Stimulated activated CD8-positive, alpha-beta memory T cell treated with anti-CD3 and anti-CD28 coated beads, Interleukin-15, amount 100 ng/mL, for 4 hours (primary cell): Measurements from ENCODE around the gene PARD3.

Source experiments
- DNase-seq, 2 donors: peaks; one replicate each; pipeline ENCODE4 v3.0.0-alpha.2; 2020; ENCODE audit warnings: low read depth in 2 of 2

Gene PARD3

GRCh38 chr10:34824870-34825269 is 9.8 kb upstream of the PARD3 start:
- no peak for DNase-seq

- DNase-seq, result no peak
Measured at GRCh38 chr10:34821587-34822585, 6.8 kb upstream of the PARD3 start.

GRCh38 chr10:34817586-34817985 is 2.5 kb upstream of the PARD3 start:
- no peak for DNase-seq

GRCh38 chr10:34817054-34817453 is 2.0 kb upstream of the PARD3 start:
- DNase-seq, result no peak

- no peak for DNase-seq
Measured at GRCh38 chr10:34816501-34817002, 1.5 kb upstream of the PARD3 start.

GRCh38 chr10:34816085-34816496 is 995 bp upstream of the PARD3 start:
- no peak for DNase-seq

- no peak for DNase-seq
Measured at GRCh38 chr10:34814913-34815184, 247 bp downstream of the PARD3 start.

- no peak for DNase-seq
Measured at GRCh38 chr10:34814223-34814912, 728 bp downstream of the PARD3 start.

- DNase-seq, result no peak
Measured at GRCh38 chr10:34813626-34814222, 1.4 kb downstream of the PARD3 start.

- DNase-seq, result no peak
Measured at GRCh38 chr10:34812771-34813170, 2.3 kb downstream of the PARD3 start.

GRCh38 chr10:34811968-34812514 is 3.1 kb downstream of the PARD3 start:
- no peak for DNase-seq

GRCh38 chr10:34811126-34811967 is 3.7 kb downstream of the PARD3 start:
- no peak for DNase-seq

GRCh38 chr10:34809796-34810195 is 5.3 kb downstream of the PARD3 start:
- no peak for DNase-seq

GRCh38 chr10:34808801-34809745 is 6.0 kb downstream of the PARD3 start:
- no peak for DNase-seq

- no peak for DNase-seq
Measured at GRCh38 chr10:34808336-34808735, 6.8 kb downstream of the PARD3 start.

GRCh38 chr10:34804306-34804705 is 10.8 kb downstream of the PARD3 start:
- no peak for DNase-seq

GRCh38 chr10:34802692-34803091 is 12.4 kb downstream of the PARD3 start:
- DNase-seq, result no peak

- no peak for DNase-seq
Measured at GRCh38 chr10:34801097-34801733, 13.9 kb downstream of the PARD3 start.

- DNase-seq, result no peak
Measured at GRCh38 chr10:34800624-34801023, 14.5 kb downstream of the PARD3 start.

GRCh38 chr10:34798654-34799053 is 16.4 kb downstream of the PARD3 start:
- no peak for DNase-seq
